ENCODE results near the gene ZBTB16.

Gene ZBTB16

GRCh38 chr11:114108501-114109205 is 49.1 kb downstream of the ZBTB16 start:
- no peak for TF ChIP-seq CTCF (IDR thresholded peaks at IDR 0.05; ENCODE audit: extremely low read depth, missing control alignments)
- DNase-seq (ENCODE audit: low spot score) = no peak

GRCh38 chr11:114109206-114110090 is 49.9 kb downstream of the ZBTB16 start:
- DNase-seq (ENCODE audit: low spot score) = no peak
- TF ChIP-seq CTCF (IDR thresholded peaks at IDR 0.05; ENCODE audit: extremely low read depth, missing control alignments) = no peak

GRCh38 chr11:114110123-114110522 is 50.6 kb downstream of the ZBTB16 start:
- no peak for TF ChIP-seq CTCF (IDR thresholded peaks at IDR 0.05; ENCODE audit: extremely low read depth, missing control alignments)
- DNase-seq (ENCODE audit: low spot score) = no peak

DNA sequence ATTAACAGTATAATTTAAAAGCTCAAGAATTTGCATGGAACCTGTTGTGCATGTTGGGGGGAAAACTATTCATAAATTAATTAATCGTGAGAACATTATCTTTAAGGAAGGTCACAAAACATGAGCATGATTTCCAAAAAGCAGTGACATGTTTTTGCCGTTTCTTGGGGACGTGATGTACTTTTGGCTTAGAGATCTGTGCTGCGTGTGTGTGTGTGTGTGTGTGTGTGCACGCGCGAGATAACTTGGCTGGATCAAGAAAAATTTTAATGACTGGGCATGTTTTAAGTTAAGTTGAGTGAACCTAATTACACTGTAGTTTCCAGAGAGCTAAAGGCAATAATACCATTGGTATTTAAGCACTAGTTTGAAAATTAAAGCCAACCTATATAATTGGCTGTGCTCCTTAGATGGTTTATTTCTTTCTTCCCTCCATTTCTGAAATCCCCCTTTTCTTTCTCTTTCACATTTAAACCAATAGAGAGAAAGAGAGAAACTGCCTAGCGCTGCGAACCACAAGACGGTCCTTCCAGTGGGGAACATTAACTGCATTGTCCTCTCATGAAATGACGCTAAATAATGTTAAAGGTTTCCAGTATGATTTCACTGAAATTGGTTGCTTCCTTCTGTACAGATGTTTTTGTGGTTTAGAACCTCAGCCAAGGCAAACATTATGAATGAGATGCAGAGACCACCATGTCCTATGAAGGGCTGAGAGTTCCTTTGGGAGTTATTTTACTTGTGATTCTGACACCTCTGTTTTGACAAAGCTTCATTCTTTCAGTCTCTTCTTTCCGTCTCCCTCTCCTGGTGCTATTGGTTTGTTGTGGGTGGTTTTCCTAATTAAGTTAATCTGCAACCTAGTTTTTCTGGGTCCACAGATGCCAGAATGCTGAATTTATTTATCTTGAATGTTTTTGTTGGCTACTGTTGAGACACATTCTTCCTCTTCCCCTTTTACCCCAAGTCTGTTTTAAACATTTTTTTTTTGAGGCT is 51.7 kb downstream of the ZBTB16 start:
- no peak for TF ChIP-seq CTCF (IDR thresholded peaks at IDR 0.05; ENCODE audit: extremely low read depth, missing control alignments)
- DNase-seq (ENCODE audit: low spot score) = no peak

- DNase-seq (ENCODE audit: low spot score) = no peak
- no peak for TF ChIP-seq CTCF (IDR thresholded peaks at IDR 0.05; ENCODE audit: extremely low read depth, missing control alignments)
Measured at GRCh38 chr11:114115451-114115928, 56.0 kb downstream of the ZBTB16 start.

- no peak for TF ChIP-seq CTCF (IDR thresholded peaks at IDR 0.05; ENCODE audit: extremely low read depth, missing control alignments)
- DNase-seq (ENCODE audit: low spot score) = no peak
Measured at GRCh38 chr11:114116357-114116756, 56.8 kb downstream of the ZBTB16 start.
